AG20443 (cell line): ENCODE data around the gene MRPL42.
A peak's percentile ranks its signal among the peaks of the same experiment; 100 is the strongest.
"Not testable (repeated sequence)": the region's sequence is repeated elsewhere in the genome, so short reads cannot be mapped to it uniquely, and the experiment has no call there.

ENCODE experiments used
- DNase-seq: peaks from one replicate; pipeline ENCODE4 v3.0.0; 2012; ENCODE audit warnings: low spot score, mixed read lengths

The MRPL42 gene

DNA sequence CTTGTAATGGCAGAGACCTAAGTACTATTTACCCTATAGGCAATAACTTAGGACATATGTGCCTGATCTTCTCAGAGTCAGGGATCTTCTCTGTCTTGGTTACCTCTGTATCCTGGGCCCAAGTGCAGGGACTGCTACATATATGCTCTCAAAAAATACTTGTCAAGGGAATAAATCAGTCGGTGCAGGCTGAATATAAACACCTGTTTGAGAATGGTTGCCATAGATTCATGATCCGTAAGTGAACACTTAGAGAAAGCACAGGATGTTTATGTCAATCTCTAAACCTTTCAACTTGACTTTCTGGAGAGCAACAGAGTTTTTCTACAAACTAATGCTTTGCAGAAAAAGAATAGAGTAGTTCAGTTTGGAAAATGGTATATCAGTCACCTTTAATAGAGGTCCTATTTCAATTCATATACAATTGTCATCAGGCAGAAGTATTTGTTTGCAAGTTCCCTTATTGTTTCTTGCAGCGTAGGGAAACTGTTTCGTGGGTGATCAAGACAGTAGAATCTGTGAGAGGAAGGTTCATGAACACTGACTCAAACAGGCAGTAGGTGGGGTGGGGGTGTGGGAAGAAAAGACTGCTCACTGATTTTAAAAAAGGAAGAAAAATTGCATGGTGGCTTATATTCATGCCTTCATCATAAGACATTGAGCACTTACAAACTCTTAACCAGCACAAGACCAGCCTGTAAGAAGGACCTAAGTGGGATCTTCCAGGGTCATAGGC, 19.6 kb upstream of the MRPL42 start:
- no peak for DNase-seq

DNA sequence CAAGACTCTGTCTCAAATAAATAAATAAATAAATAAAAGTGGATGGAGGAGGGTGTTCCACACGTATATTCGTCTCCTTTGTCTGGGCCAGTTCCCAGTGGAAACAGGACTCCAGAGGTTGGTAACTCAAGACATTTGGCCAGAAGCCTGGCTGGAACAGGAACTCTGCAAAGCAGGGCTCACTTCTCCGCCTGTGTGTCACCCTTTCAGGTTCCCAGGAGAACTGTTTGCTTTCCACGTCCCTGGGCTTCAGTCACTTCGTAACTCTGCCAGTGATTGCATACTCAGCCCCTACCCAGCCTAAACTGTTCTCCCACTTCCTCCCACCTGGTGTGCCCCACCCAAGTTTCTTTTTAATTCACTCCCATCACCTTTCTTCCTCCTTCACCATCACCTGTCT, 18.5 kb upstream of the MRPL42 start:
- DNase-seq = no peak

DNA sequence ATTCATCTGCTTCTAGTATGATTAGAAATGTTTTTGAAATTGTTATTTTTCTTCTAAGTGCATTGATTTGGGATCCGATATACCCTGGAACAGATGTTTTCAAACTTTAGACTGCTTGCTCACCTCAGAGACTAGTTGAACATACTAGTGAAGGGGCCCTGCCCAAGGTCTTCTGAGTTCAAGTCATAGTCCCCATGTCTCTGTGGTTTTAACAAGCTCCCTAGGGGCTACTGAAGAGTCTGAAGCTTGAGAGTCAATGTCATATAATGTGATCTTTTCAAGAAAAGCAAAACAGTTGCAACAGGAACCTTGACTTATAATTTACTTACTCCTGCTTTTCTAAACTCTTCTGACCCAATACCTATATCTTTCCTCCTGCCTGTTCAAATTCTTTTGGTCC, 18.0 kb upstream of the MRPL42 start:
- no peak for DNase-seq

DNA sequence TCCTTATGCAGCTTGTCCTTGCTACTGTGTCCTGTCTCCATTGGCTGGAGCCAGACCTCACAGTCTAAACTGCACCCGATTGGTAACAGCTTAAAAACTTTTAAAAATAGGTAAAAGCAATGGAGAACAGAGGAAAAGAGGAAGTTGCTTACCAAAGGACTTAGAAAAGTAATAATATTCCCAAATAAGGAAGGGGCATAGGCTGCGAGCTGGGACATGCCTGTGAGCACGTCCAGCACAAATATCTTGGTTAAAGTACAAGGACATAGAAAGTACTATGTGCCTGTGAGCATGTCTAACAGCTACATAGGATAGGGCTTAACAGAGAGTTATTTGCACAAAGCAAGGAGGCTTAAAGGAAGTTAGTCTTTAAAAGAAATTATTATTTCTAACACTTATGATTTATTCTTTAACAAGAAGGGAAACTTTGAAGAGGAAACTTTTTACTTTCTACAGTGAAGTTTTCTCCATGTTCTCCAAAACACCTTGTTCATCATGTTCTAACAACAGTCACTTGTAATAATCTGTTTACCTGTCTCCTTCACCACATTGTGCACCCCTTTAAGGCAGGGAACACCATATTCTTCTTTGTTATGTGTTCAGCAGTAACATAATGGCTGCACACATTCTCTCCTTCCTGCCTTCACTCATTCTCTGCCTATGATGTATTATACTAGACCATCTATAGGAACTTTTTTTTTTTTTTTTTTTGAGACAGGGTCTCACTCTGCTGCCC, 15.7 kb upstream of the MRPL42 start:
- DNase-seq = no peak

DNA sequence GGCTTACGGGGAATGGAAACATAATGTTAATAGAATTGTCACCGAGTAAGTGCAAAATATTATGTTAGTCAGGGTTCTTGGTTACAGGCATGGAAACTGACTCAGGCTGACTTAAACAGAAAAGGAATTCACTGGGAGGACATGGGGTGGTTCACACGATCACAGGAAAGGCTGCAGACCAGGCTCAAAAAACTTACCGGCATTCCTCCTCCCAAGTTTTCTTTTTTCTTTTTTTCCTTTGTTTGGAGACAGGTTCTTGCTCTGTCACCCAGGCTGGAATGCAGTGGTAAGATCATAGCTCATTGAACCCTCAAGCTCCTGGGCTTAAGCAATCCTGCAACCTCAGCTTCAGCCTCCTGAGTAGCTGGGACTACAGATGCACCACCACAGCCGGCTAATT, 13.7 kb upstream of the MRPL42 start:
- peak; percentile 75 for DNase-seq

DNA sequence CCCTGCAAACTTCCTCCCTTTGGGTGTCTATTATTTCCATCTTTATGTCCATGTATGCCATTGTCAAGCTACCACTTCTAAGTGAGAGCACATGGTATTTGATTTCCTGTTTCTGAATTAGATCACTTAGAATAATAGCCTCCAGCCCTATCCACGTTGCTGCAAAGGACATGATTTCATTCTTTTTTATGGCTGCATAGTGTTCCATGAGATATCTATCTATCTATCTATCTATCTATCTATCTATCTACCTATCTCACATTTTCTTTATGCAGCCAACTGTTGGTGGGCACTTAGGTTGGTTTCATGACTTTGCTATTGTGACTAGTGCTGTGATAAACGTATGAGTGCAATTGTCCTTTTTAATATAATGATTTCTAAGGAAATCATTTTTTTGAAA, 11.2 kb upstream of the MRPL42 start:
- DNase-seq = no peak

DNA sequence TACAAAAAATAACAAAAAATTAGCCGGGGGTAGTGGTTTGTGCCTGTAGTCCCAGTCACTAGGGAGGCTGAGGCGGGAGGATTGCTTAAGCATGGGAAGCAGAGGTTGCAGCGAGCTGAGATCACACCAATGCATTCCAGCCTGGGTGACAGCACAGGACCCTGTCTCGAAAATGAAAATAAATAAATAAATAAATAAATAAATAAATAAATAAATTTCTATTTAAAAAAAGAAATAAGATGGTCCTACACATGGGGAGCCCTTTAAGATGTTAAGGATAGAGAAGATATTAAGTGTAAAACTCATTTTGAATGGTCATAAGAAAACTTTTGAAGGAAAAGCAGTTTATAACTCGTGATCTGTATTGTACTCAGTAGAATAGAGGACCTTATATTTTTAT, 8.2 kb upstream of the MRPL42 start:
- DNase-seq = no peak

DNA sequence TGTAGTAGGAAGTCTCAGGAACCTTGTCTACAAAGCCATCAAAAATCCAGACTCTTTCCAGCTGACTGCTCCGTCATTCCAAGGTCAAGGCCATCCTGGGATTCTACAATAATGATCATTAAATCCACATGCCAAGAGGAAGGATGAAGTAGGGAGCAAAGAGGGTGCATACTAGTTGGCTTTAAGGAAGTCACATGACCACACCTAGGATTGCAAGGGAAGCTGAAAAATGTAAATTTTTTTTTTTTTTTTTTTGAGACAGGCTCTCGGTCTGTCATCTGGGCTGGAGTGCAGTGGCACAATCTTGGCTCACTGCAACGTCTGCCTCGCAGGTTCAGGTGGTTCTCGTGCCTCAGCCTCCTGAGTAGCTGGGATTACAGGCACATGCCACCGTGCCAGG, 7.3 kb upstream of the MRPL42 start:
- DNase-seq = no peak

DNA sequence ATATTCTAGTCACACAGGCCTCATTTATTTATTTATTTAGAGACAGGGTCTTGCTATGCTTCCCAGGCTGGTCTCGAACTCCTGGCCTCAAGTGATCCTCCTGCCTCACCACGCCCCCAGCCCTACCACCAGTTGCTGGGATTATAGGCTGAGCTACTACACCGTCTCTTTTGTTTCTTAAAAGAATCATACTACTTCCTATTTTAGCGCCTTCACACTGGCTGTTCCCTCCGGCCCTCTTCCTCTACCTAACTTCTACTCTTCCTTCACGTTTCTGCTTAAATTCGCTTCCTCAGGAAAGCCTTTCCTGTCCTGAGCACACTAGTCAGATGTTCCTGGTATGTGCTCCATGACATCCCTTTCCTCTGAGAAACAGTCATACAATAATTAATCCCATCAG, 6.4 kb upstream of the MRPL42 start:
- DNase-seq = no peak

DNA sequence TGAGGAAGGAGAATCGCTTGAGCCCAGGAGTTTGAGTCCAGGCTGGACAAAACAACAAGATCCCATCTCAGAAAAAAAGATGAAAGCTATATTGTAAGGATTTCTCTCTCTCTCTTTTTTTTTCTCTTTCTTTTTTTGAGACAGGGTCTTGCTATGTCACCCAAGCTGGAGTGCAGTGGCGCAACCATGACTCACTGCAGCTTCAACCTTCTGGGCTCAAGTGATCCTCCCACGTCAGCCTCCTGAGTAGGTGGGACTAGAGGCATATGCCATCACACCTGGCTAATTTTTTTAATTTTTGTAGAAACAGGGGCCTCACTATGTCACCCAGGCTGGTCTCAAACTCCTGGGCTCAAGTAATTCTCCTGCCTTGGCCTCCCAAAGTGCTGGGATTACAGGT, 5.8 kb upstream of the MRPL42 start:
- no peak for DNase-seq

DNA sequence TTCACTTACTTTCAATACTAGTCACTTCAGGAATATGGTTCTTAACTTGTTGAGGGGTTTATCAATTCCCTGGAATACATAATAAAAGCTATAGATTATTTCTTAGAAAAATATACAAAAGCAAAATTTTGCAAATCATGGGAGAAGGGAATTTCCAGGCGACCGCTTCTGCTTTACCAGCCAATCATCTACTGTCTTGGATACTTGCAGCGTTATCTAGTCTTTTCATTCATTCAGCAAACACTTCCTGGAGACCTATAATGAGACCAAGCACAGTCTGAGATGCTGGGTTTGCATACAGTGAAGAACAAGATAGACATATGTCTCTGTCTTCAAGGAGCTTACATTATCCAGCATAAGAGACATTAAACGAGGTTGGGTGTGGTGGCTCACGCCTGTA, 1.5 kb upstream of the MRPL42 start:
- DNase-seq = no peak

DNA sequence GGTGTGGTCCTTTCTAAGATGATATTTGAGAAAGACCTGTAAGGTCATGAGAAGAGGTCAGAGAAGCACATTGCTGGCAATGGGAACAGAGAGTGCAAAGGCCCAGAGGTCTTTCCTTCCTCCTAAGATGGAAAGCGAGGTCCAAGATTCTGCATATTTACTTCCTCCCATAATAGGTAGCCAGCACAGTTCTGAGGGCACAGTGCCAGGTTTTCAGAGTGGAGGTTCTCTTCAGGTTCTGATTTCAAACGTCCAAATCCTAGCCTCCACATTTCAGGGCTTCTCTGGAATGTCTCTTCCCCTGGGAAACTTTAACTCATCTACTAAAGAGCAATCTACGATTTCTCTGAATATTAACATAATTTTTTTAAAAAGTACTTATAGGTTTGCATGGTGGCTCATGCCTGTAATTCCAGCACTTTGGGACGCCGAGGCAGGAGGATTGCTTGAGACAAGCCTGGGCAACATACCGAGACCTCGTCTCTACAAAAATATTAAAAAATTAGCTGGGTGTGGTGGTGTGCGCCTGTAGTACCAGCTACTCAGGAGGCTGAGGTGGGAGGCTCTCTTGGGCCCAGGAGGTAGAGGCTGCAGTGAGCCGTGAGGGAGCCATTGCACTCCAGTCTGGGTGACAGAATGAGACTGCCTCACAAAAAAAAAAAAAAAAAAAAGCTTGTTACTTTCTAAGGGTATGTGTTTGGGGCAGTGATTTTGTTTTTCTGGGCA, 526 bp upstream of the MRPL42 start:
- DNase-seq = no peak

DNA sequence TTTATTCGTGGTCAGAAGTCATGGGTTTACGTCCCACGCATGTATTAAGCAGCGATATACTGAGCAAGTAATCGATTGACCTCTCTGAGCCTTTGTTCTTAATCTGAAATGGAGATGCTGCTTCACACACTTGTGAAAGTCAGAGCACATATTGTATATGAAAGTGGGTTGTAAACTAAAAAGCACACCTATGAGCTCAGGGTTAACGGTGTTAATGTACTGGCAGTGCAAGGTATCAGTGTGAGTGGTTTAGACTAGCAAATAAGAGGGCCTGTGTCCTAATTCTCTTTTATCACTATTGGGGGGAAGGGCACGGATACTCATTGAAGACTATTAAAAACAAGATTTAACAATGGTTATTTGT, 676 bp downstream of the MRPL42 start:
- DNase-seq = no peak

DNA sequence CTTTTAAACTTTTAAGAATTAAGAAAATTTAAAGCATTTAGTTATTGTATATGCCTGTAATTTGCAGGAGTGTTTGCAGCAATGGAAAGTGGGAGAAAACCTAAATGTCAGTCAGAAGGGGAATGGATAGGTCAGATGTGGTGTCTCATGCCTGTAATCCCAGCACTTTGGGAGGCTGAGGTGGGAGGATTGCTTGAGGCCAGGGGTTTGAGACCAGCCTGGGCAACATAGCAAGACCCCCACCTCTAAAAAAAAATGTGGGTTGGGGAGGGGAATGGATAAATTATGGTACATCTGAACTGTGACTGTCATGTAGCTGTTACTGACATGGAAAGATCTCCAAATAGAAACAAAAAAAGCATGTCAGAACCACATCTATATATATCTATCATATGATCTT, 2.1 kb downstream of the MRPL42 start:
- DNase-seq = no peak

DNA sequence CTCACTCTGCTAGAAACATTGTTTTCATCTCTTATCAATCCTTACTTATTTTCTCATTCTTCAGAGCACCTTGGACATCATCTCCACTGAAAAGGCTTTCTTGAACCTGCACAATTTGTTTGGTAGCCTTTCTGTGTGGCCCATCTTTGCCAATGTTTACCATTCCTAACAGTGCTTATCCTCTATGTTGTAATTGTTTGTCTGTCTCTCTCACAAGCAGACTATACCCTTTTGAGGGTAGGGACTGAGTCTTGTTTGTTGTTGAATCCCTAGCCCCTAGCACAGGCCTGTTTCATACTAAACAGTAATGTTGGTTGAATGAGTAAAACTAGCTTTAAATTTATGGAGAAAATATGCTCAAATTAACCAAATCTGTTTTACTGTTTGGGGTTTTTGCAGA, 9.2 kb downstream of the MRPL42 start:
- no peak for DNase-seq

DNA sequence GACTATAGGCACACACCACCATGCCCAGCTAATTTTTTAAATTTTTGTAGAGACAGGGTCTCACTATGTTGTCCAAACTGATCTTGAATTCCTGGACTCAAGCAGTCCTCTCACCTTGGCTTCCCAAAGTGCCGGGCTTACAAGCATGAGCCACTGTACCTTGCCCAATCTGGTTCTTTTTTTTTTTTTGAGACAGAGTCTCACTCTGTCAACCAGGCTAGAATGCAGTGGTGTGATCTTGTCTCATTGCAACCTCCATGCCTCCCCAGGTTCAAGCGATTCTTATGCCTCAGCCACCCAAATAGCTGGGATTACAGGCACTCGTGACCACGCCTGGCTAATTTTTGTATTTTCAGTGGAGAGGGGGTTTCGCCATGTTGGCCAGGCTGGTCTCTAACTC, 15.4 kb downstream of the MRPL42 start:
- no peak for DNase-seq

DNA sequence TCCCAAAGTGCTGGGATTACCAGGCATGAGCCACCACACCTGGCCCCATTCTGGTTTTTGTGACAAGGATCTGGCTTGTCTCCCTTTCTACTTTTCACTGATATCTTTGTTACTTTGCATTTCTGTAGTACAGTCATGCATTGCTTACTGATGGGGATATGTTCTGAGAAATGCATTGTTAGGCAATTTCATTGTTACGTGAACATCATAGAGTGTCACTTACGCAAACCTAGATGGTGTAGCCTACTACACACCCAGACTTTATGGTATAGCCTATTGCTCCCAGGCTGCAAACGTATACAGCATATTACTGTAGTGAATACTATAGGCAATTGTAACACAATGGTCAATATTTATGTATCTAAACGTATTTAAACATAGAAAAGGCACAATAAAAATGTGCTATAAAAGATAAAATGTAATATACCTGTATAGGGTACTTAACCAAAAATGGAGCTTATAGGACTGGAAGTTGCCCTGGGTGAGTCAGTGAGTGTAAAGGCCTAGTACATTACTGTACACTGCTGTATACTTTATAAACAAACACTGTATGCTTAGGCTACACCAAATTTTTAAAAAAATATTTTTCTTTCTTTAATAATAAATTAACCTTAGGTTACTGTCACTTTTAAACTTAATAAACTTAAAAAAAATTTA, 16.0 kb downstream of the MRPL42 start:
- no peak for DNase-seq

DNA sequence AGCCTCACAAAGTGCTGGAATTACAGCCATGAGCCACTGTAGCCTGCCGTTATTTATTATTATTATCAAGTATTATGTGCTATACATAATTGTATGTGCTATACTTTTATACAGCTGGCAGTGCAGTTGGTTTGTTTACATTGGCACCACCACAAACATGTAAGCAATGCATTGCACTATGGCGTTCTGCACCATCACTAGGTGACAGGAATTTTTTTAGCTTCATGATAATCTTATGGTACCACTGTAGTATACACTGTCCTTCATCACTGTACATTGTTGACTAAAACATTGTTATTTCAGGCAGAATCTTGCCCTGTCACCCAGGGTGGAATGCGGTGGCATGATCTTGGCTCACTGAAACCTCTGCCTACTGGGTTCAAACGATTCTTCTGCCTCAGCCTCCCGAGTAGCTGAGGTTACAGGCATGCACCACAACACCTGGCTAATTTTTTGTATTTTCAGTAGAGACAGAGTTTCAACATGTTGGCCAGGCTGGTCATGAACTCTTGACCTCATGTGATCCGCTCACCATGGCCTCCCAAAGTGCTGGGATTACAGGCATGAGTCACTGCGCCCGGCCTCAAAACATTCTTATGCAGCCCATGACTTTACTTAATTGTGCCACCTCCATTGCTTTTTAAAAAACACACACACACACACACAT, 17.1 kb downstream of the MRPL42 start:
- DNase-seq = no peak

DNA sequence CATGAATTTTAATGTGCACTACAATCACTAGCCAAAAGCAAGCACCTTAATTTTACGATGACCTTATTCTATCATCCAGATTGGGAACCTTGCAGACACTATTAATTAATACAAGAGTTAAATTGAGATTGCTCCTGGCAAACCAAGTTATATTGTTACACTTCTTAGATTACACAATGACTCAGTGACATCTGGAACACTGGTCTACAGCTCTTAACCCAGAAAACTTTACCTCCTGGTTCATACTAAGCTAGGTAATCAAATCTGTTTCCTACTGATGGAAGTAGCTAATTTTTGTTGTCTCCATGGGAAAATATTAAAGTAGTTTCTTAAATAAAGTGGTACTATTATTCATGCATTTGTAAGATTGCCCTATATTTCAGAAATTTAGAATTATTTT, 25.5 kb downstream of the MRPL42 start:
- DNase-seq = not testable (repeated sequence)

DNA sequence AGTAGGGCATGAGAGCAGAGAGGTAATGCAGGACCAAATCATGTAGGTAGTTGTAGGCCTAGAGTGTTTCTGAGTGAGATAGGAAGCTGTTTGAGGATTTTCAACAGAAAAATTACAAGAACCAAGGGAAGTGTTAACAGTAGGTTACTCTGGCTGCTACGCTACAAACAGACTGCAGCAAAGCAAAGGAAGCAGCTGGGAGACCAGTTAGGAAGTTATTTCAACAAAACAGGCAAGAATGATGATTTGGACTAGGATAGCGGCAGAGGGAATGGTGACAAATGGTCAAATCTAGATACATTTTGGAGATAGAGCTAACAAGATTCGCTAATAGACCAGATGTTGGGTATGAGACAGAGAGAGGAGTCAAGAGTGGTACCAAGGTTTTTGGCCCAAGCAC, 26.8 kb downstream of the MRPL42 start:
- DNase-seq = no peak

DNA sequence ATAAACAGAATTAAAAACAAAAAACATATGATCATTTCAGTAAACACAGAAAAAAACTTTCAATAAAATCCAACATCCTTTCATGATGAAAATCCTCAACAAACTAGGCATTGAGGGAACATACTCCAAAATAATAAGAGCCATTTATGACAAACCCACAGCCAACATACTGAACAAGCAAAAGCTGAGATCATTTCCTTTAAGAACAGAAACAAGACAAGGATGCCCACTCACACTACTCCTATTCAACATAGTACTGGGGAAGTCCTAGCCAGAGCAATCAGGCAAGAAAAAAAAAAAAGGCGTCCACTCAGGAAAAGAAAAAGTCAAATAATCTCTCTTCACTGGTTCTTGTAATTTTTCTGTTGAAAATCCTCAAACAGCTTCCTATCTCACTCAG, 30.1 kb downstream of the MRPL42 start:
- no peak for DNase-seq

DNA sequence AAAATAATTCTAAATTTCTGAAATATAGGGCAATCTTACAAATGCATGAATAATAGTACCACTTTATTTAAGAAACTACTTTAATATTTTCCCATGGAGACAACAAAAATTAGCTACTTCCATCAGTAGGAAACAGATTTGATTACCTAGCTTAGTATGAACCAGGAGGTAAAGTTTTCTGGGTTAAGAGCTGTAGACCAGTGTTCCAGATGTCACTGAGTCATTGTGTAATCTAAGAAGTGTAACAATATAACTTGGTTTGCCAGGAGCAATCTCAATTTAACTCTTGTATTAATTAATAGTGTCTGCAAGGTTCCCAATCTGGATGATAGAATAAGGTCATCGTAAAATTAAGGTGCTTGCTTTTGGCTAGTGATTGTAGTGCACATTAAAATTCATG, 31.5 kb downstream of the MRPL42 start:
- DNase-seq = not testable (repeated sequence)
